Stimulated activated CD4-positive, alpha-beta T cell treated with anti-CD3 and anti-CD28 coated beads, Interleukin-1b, Interleukin-23, amount 100 ng/mL, for 24 hours (primary cell): ENCODE measurements around the gene WFIKKN1.

Experiments
- DNase-seq, 4 experiments: peaks; one replicate each; pipeline ENCODE4 v3.0.0-alpha.2; 2020; ENCODE audit warnings: low read depth in 4 of 4, low spot score in 1 of 4

WFIKKN1 gene

DNA sequence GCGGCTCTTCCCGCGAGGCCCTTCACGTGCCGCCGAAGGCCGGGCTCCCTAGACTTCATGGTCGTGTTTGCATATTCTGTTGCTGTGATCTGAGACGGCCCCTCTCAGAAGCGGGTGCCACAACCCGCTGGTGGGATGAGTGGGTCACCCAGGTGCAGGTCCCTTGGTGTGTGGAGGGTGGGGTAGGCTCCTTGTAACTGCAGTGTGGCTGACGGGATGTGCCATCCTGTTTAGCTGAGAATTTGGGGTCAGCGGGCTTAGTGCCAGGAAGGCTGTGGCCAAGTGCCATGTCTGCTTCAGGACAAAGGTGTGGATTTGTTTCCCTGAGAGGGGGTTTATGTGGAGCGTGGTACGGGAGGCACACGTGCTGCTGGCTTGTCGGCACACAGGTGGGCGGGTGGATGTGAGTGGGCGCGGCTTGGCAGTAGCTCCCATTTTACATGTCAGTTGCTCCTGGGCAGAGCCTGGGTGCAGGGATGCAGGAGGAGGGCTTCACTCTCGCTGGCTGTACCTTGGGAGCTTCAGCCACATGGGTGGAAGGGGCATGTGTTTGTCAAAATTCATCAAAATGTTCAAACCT lies 9.2 kb upstream of the WFIKKN1 start:
- no peak for DNase-seq

DNA sequence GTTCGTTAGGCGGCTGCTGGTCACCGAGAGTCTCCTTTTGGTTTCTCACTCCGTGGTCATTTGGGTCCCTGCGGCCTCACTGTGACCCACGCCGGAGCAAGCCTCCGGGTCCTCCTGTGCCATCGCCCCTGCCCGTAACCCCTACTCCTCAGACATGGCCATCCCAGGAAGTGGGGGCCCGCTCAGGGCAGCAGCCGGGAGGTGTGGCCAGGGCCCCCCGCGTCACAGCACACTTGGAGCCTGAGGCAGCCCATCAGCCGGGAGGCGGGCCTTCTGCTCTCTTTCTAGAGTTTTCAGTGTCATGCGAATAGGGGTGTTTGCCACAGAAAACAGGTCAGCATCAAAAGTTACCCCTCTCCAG lies 7.9 kb upstream of the WFIKKN1 start:
- DNase-seq, result no peak

DNA sequence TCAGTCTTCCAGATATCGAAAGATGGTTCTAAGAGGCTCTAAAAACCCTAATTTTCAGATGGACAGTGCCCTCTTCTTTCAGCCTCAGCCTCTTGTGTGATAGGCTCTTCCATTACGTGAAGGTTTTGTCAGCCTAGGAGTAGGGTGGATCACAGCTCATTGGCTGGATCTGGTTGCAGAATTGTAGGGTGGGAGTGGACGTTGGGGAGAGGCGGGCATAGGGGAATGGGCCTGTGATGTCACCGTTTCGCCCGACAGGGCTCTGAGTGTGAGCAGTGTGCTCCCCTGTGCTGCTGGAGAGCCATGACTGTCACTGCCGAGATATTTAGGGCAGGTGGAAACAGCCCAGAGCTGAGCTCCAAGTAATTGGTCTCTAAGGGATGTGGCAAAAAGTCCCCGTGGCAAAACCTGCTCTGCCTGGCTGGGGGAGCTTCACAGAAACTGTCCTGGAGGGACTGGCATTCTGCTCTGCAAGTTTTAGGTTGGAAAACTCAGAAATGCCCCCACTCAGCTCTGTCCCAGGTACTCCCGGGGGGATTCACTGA lies 6.2 kb upstream of the WFIKKN1 start:
- DNase-seq, result no peak

DNA sequence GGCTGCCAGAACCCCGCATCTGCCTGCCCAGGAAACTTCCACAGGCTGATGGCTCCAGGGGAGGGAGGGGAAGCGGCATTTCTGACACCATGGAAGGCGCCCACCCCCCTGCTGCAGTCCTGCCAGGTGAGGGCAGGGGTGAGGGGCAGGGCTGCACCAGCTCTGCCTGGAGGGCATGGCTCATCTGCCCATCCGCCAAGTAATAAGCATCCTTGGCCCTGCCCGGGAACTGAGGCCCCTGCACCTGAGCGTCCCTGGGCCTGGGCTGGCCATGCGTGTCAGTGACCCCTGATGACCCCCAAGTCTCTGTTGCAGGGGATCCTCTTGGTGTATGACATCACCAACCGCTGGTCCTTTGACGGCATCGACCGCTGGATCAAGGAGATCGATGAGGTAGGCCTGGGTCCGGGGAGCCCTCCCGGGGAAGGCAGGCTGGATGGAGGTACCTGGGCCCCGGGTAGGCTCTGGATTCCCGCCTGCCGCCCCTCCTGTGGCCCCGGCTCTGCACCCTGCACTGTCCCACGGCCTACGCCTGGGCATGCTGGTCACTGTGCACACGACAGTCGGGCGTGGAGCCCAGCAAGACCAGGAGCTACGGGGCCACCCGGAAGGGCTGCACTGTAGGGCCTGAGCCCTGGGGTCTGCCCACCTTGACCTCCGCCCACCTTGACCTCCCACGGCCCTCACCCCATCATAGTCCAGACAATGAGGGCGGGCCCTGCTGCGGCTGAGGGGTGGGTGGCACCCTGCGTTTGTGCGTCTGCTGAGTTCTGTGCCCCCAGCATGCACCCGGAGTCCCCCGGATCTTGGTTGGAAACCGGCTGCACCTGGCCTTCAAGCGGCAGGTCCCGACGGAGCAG lies 5.4 kb upstream of the WFIKKN1 start:
- no peak for DNase-seq

DNA sequence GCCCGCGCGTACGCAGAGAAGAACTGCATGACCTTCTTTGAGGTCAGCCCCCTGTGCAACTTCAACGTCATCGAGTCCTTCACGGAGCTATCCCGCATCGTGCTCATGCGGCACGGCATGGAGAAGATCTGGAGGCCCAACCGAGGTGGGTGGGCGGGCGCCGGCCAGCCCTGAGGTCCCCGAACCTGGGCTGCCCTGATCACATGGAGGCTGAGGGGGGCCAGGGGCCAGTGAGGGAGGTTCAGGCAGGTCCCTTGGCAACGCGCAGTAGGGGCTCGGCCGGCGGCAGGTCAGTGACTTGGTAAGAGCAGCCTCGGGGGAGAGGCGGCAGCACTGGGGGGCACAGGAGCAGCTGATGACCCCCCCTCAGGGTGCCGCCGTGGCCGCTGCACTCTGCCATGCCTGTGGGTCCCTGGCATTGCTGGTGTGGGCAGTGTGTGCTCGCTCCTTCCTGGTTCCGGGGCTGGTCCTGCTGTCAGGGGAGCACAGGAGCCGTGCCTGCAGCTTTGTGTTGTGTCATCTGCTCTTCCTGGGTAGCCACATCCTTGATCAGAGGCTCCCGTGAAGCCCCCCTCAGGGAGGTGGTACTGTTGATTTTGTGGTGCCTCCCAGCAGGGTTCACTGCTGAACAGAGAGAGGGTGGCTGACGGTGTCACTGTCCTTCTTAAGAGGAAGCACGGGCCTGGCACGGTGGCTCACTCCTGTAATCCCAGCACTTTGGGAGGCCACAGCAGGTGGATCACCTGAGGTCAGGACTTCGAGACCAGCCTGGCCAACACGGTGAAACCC lies 4.6 kb upstream of the WFIKKN1 start:
- no peak for DNase-seq

DNA sequence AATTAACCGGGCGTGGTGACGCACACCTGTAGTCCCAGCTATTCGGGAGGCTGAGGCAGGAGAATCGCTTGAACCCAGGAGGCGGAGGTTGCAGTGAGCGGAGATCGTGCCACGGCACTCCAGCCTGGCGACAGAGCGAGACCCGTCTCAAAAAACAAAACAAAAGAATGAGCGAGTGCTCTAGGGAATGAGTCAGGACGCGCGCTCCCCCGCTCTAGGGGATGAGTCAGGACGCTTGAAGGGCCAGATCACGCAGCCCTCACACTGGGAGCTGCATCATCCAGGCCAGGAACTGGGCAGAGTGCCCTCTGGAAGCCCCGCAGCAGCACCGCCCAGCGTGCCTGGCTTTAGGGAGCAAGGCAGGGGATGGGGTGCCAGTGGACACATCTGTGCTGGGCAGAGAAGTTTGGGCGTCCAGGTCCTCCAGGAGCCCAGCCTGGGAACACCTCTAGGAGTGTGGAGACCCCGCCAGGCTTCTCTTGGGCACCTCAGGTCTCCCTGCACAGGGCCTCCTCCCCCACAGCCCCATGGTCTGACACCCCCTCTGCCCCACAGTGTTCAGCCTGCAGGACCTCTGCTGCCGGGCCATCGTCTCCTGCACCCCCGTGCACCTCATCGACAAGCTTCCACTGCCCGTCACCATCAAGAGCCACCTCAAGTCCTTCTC lies 3.9 kb upstream of the WFIKKN1 start:
- DNase-seq, result no peak

DNA sequence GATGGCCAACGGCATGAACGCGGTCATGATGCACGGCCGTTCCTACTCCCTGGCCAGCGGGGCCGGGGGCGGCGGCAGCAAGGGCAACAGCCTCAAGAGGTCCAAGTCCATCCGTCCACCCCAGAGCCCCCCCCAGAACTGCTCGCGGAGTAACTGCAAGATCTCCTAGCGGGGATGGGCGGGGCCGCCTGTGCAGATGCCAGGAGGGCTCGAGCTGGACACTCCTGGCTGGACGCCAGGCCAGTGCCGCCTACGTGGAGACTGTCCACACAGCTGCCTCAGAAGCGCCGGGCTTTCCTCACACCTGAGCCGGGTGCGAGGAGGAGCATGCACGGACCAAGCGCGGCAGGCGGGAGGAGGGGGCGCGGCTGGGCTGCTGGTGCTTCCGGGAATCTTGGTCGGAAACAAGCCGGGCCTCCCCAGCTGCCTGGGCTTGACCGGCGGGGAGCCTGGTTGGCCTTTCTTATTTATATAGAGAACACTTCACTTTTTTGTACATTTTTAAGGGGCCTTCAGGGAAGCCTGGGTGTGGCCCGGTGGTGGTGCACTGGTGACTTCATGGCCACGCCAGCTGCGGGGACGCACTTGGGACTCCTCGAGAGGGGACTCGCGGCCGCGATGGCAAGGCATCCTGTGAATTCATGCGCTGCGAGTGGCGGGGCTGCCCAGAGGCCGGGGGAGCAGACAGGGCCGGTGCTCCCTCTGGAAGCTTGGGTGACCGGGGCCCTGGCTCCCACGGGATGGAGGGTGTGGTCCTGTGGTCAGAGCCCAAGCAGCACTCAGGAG lies 3.1 kb upstream of the WFIKKN1 start:
- DNase-seq, result no peak

DNA sequence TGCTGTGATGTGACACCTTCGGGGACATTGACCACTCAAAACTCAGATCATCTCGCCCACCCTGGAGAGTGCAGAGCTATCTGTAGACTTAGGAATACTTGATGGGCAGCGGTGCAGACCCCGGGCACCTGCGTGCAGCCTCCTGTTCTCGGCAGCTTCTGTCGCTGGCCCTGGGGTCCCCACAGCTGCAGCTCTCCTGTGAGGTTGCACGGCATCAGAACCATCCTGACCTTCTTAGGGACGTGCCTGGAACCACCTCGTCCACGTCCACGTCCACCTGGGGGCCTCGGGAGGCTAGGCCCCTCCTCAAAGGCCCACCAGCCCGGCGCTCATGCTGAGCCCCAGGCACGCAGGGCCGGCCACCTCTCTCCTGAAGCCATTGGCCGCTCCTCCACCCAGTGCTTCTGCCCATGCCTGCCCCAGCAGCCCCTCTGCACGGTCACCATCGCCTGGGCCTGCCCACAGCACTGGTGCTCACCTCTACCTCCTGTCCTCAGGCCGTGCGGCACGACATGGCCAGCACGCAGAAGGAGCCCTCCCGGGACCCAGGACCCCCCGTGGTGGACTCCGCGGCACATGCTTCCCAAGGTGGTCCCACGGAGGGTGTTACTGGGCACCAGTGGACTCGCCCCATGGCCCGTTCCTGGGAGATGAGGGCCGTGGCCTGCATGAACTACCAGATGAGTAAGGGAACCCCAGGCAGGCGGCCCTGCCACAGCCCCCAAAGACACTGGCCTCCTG lies 2.3 kb upstream of the WFIKKN1 start:
- no peak for DNase-seq

DNA sequence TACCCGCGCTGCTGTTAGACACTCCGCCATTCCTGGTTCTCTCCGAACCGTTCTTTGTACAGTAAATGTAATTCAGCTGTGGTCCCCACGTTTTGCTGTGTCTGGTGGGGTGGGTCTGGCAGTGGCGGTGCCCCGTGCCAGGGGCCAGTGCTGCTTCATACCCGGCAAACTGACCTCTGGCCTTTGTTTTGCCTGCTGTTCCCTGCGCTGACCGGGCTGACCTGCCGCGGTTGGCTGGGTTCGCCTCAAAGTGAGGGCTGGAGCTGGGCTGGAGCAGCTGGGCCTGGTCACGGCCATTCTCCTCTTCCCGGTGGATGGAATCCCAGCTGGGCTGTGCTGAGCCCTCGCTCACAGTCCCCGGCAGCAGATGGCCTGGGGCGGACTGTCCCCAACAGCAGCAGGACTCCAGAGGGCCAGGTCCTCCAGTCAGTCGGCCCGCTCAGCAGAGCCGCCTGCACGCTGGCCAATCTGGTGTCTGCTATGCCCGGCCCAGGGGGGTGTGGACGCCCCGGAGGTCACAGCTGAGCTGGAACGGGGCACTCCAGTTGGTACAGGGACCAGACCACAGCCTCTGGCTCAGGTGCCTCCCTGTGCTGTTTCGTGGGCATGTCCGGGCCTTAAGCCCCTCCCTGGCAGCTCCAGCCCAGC lies 1.5 kb upstream of the WFIKKN1 start:
- DNase-seq, result no peak

DNA sequence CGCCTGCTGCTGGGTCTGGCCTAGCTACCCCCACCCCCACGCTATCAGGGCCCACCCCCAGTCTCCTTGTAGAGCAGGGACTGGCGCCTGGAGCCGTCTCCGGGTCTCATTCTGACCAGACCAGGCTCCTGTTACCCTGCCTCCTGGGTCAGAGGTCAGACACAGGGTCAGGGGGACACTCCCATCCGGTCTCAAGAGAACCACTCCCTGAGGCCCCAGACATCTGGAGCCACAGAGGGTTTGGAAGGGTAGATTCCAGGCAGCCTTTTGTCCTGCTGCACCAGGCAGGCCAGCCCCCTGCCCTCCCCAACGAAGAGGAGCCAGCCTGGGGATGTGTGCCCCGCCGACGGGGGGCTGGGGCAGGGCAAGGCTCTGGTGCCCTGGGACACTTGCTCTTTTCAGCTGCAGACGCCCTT lies 944 bp upstream of the WFIKKN1 start:
- DNase-seq, result no peak

DNA sequence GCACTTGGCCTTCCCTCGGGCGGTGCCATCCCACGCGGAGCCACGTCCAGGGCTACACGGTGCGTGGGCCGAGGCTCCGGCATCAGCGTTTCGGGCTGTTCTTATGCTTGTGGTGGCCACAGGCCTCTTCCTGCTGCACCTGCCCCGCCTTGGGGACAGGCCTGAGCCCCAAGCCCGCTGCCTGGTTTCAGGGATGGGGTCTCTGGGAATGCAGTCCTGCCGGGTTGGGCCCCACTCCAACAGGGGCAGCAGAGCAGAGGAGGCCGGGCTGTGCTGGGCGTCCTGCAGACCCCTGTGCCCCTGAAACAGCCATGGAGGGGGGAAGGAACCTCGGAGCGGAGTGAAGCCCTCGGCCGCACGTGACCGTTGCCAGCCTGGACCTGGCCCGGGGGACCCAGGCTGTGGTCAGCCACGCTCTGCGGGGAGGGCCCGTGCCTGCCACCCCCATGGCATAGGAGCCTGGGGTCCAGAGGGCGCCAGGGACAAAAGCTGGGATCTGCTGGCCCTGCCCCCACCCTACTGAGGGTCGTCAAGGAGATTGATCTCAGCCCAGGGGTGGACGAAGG lies 453 bp upstream of the WFIKKN1 start:
- no peak for DNase-seq

DNA sequence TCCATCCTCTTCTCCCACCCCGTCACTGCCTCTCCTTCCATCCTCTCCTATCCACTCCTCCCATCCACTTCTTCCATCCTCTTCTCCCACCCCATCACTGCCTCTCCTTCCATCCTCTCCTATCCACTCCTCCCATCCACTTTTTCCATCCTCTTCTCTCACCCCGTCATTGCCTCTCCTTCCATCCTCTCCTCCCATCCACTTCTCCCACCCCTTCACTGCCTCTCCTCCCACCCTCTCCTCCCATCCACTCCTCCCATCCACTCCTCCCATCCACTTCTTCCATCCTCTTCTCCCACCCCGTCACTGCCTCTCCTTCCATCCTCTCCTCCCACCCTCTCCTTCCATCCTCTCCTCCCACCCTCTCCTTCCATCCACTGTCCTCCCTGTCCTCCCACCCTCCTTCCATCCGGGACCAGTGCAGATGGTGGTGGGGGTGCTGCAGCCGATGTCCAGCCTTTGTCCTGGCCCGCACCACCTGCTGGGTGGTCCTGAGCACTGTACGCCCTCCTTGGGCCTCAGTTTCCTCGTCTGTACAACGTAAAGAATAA lies 1.1 kb downstream of the WFIKKN1 start:
- no peak for DNase-seq

DNA sequence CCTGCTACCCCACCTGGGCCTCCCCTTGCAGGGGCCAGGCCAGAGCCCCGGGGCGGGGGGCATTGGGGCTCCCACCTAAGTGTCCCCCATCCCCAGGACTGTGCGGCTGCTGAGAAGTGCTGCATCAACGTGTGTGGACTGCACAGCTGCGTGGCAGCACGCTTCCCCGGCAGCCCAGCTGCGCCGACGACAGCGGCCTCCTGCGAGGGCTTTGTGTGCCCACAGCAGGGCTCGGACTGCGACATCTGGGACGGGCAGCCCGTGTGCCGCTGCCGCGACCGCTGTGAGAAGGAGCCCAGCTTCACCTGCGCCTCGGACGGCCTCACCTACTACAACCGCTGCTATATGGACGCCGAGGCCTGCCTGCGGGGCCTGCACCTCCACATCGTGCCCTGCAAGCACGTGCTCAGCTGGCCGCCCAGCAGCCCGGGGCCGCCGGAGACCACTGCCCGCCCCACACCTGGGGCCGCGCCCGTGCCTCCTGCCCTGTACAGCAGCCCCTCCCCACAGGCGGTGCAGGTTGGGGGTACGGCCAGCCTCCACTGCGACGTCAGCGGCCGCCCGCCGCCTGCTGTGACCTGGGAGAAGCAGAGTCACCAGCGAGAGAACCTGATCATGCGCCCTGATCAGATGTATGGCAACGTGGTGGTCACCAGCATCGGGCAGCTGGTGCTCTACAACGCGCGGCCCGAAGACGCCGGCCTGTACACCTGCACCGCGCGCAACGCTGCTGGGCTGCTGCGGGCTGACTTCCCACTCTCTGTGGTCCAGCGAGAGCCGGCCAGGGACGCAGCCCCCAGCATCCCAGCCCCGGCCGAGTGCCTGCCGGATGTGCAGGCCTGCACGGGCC lies 1.9 kb downstream of the WFIKKN1 start:
- DNase-seq, result no peak

DNA sequence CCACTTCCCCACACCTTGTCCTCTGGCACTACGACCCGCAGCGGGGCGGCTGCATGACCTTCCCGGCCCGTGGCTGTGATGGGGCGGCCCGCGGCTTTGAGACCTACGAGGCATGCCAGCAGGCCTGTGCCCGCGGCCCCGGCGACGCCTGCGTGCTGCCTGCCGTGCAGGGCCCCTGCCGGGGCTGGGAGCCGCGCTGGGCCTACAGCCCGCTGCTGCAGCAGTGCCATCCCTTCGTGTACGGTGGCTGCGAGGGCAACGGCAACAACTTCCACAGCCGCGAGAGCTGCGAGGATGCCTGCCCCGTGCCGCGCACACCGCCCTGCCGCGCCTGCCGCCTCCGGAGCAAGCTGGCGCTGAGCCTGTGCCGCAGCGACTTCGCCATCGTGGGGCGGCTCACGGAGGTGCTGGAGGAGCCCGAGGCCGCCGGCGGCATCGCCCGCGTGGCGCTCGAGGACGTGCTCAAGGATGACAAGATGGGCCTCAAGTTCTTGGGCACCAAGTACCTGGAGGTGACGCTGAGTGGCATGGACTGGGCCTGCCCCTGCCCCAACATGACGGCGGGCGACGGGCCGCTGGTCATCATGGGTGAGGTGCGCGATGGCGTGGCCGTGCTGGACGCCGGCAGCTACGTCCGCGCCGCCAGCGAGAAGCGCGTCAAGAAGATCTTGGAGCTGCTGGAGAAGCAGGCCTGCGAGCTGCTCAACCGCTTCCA lies 2.7 kb downstream of the WFIKKN1 start:
- no peak for DNase-seq

DNA sequence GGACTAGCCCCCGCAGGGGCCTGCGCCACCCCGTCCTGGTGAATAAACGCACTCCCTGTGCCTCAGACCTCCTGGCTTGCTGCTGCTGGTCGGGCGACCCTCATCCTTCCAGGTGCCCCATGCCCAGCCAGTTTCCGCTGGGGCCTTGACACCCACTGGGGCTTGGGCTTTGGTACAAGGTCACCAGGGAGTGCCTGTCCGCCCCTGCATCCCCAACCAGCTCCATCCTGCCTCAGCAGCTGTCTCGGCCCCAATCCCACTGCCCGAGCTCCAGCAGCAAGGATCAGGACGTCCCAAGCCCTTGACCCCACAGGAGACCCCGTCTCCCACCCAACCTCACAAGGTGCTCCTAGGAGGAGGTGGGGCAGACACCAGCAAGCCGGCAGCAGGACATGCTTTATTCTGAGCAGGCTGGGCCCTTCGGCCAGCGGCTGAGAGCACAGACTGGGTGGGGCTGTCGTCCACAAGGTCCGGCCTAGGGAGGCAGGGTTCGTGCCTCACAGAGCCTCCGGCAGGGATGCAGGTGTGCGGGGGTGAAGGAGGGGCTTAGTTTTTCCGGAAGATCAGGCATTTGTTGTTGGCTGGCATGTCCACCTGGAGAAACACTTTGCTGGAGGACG lies 3.4 kb downstream of the WFIKKN1 start:
- DNase-seq, result no peak

DNA sequence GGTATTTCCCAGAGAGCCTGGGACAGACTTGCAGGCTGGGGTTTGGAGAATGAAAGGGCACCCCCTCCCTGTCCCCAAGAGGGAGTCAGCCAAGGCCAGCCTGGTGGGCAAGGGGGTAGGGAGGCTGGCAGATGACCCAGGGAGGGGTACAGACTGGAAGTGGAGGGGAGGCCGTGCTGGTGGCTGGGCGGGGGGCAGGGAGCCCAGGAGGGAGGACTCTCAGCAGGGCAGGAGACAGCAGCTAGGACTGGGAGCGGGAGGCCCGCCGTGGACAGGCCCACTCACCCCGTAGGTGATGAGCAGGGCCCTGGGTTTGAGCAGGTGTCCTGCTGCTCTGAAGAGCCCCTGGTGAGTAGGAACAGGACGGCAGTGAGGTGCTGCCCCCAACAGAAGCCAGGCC lies 4.2 kb downstream of the WFIKKN1 start:
- no peak for DNase-seq
